ENCODE data around the gene MORF4L2. TPM values are rescaled to one million over a fixed set of nuclear protein-coding genes. Genes with fewer than 3 reads are reported as not detected.

The MORF4L2 gene
- total and polyA plus RNA-seq, 9 of the 15 experiments (the other 6 are each of a cell fraction or from before 2014, with no cell fraction given), result 324 to 781 (median 420) TPM

DNA sequence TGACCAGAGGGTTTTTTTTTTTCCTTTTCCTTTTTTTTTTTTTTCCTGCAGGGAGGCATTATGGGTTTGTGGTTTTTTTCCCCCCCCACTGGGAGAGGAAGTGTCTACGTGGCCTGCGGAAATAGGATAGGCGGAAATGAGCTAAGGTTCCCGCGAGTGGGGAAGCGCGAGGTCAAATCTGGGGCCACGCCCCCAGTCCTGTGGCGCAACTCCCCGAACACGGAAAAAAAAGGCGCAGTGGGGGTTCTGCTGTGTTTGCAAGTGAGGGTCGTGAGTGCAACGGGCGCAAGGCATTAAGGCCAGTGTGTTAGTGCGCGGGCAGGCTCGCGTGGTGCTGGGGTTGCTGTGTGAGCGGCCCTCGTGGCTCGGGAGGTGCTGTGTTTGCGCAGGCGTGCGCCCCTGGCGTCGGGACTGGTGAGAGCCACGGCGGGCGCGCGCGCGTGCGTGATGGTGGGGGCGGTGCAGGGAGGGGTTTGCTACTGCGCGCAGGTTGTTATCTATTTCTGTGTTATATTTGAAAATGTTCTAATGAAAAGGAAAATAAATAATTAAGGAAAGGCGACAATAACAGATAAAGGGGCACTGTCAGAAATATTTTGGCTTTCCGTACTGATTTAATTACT, 685 bp upstream of the MORF4L2 start (continued):
- TF ChIP-seq MAFG (tag; conservative IDR thresholded peaks at IDR 0.05), result no peak
- no peak for TF ChIP-seq KDM4B (IDR thresholded peaks at IDR 0.05; ENCODE audit: borderline replicate concordance in 2 of 2, low read depth in 1 of 2)
- TF ChIP-seq GATAD2A (IDR thresholded peaks at IDR 0.05), result peak; percentile 81
- TF ChIP-seq, protein P1, sequence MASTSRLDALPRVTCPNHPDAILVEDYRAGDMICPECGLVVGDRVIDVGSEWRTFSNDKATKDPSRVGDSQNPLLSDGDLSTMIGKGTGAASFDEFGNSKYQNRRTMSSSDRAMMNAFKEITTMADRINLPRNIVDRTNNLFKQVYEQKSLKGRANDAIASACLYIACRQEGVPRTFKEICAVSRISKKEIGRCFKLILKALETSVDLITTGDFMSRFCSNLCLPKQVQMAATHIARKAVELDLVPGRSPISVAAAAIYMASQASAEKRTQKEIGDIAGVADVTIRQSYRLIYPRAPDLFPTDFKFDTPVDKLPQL (IDR thresholded peaks at IDR 0.05; ENCODE audit: extremely low read depth, insufficient read length), result no peak
- TF ChIP-seq SRSF1 (IDR thresholded peaks at IDR 0.05; ENCODE audit: low read depth, low read length), result no peak
- peak; percentile 69 for TF ChIP-seq ETV1 (tag; conservative IDR thresholded peaks at IDR 0.05; ENCODE audit: low read depth)
- peak; percentile 95 for TF ChIP-seq NRF1 (conservative IDR thresholded peaks at IDR 0.05 in 1 of 2, IDR thresholded peaks at IDR 0.05 in 1 of 2)
- TF ChIP-seq, protein P2, sequence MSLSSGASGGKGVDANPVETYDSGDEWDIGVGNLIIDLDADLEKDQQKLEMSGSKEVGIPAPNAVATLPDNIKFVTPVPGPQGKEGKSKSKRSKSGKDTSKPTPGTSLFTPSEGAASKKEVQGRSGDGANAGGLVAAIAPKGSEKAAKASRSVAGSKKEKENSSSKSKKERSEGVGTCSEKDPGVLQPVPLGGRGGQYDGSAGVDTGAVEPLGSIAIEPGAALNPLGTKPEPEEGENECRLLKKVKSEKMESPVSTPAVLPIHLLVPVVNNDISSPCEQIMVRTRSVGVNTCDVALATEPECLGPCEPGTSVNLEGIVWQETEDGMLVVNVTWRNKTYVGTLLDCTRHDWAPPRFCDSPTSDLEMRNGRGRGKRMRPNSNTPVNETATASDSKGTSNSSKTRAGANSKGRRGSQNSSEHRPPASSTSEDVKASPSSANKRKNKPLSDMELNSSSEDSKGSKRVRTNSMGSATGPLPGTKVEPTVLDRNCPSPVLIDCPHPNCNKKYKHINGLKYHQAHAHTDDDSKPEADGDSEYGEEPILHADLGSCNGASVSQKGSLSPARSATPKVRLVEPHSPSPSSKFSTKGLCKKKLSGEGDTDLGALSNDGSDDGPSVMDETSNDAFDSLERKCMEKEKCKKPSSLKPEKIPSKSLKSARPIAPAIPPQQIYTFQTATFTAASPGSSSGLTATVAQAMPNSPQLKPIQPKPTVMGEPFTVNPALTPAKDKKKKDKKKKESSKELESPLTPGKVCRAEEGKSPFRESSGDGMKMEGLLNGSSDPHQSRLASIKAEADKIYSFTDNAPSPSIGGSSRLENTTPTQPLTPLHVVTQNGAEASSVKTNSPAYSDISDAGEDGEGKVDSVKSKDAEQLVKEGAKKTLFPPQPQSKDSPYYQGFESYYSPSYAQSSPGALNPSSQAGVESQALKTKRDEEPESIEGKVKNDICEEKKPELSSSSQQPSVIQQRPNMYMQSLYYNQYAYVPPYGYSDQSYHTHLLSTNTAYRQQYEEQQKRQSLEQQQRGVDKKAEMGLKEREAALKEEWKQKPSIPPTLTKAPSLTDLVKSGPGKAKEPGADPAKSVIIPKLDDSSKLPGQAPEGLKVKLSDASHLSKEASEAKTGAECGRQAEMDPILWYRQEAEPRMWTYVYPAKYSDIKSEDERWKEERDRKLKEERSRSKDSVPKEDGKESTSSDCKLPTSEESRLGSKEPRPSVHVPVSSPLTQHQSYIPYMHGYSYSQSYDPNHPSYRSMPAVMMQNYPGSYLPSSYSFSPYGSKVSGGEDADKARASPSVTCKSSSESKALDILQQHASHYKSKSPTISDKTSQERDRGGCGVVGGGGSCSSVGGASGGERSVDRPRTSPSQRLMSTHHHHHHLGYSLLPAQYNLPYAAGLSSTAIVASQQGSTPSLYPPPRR (CRISPR knock-in tag; IDR thresholded peaks at IDR 0.05; ENCODE audit: borderline replicate concordance), result no peak
- peak; percentile 61 for TF ChIP-seq CCNT2 (IDR thresholded peaks at IDR 0.05; ENCODE audit: borderline replicate concordance, extremely low read depth, insufficient read length, low read depth, low read length)
- no peak for TF ChIP-seq CBFA2T3 (IDR thresholded peaks at IDR 0.05)
- peak; percentile 32; the same call in 1 of the 2 replicates for TF ChIP-seq GATAD2B (IDR thresholded peaks at IDR 0.05; ENCODE audit: borderline replicate concordance)
- TF ChIP-seq BCL6 (CRISPR knock-in tag; IDR thresholded peaks at IDR 0.05), result no peak
- TF ChIP-seq KLF6 (CRISPR knock-in tag; IDR thresholded peaks at IDR 0.05; ENCODE audit: borderline replicate concordance), result no peak
- TF ChIP-seq ZNF408 (CRISPR knock-in tag; IDR thresholded peaks at IDR 0.05; ENCODE audit: low read depth), result no peak
- 0 out of 4 replicates have a peak, but pooled peaks have one; percentile 18 to 22 for TF ChIP-seq TRIM24 (IDR thresholded peaks at IDR 0.05)
- TF ChIP-seq, protein P3, sequence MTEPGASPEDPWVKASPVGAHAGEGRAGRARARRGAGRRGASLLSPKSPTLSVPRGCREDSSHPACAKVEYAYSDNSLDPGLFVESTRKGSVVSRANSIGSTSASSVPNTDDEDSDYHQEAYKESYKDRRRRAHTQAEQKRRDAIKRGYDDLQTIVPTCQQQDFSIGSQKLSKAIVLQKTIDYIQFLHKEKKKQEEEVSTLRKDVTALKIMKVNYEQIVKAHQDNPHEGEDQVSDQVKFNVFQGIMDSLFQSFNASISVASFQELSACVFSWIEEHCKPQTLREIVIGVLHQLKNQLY (CRISPR knock-in tag; conservative IDR thresholded peaks at IDR 0.05), result no peak

Measured in K562 (cell line).